ENCODE measurements around the gene CELF4.

CELF4 gene

GRCh38 chr18:37440206-37440605 is 125.4 kb downstream of the CELF4 start:
- no peak for DNase-seq (ENCODE audit: low read depth)

- no peak for DNase-seq (ENCODE audit: low read depth)
Observed at GRCh38 chr18:37438417-37439180, 127.0 kb downstream of the CELF4 start.

DNA sequence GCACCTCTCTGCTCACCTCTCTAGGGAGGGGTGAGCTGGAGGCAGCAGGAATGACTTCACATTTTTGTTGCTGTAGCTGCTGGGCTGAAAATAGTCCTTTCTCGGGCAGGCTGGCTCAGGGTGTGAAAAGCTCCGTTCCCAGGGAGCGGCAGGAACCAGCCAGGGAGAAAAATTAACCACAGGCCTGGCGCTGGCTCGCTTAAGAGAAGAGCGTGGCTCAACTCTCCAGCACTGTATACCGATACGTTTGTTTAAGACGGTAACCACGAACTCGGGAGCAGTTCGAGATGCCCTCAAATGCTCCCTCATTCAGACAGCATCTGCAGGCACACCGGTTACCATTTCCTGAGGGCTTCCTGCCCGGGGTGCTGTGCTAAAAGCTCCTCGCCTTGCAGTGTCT is 129.6 kb downstream of the CELF4 start:
- DNase-seq (ENCODE audit: low read depth), result no peak

DNA sequence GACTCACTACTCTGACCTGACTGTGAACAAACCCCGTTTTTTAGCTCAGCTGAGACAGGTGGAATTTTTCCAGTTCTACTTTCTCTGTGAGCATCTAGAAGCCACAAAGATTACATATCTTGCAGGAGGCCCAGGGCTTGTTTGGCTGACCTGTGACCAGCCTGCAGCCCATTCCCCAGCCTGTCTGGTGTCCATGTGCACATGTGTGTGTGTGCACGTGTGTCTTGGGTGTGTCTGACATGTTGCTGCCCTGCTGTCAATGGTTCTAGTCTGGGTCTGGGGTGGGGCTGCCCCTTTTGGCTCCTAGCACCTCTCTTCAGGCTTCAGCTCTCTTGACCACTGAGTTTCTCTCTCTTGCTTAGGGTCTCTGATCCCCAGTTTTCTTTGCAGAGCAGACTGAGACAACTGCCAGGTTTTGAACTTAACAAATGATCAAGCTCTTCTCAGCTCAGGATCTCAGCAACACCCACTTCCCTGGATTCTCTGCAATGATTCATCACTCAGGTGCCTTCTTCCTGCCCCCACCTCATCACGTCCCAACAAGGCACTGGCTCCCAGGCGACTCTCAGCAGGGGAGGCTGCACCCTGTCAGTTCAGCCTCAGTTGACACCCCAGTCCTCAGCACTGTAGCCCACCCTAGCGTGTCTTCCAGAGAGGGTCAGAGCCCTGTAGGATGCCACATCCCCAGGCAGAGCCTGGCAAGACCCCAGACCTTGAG is 130.3 kb downstream of the CELF4 start:
- DNase-seq (ENCODE audit: low read depth), result no peak

- no peak for DNase-seq (ENCODE audit: low read depth)
Observed at GRCh38 chr18:37434161-37434860, 131.3 kb downstream of the CELF4 start.

- DNase-seq (ENCODE audit: low read depth), result no peak
Observed at GRCh38 chr18:37432436-37433195, 133.0 kb downstream of the CELF4 start.

- no peak for DNase-seq (ENCODE audit: low read depth)
Observed at GRCh38 chr18:37430357-37431076, 135.1 kb downstream of the CELF4 start.

DNA sequence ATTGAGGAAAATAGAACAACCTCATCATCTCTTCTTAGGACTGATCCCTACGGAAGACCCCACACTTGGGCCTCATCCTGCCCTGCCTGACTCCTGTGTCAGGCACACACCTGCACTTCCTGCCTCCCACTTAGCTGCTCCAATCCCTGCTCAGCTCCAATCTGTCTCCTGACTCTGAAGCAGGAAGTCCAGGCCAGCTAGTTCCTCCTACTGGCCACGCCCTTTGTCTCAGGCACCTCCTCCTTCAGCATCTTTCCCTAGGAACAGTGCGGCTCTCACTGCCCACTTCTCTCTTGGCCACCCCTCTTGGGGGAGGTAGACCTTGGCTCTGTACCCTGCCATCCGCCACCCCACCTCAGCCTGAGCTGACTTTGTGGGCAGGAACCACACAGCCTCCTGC is 135.8 kb downstream of the CELF4 start:
- DNase-seq (ENCODE audit: low read depth), result no peak

DNA sequence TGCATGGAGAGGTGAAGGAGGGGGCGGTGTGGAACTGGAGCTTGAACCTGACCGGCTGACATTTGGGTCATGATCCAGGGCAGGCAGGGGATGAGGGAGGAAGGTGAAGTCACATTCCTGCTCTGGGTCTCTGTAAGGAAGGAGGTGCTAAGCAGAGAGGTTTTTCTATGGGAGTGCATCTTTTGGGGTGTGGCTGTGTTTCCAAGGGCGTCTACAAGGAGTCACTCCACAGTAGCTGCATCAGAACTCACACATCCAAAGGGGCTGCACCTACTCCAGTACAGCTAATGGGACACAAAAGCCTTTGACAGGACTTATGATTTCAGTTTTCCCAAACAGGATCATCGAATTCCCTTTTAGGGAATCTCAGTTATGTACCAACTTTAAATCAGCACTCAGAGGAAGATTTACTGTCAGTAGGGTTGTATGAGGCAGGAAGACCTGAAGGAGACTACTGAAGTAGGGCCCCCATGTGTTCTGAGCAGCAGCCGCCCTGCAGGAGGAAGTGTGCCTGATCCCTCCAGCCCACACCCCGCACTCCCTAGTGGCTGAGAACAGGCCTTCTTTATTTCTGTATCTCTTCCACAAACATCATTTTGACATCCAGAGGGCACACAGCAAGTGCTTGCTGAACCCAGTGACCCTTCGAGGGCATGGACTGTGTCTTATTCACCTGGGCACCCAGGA is 137.2 kb downstream of the CELF4 start:
- DNase-seq (ENCODE audit: low read depth), result no peak

DNA sequence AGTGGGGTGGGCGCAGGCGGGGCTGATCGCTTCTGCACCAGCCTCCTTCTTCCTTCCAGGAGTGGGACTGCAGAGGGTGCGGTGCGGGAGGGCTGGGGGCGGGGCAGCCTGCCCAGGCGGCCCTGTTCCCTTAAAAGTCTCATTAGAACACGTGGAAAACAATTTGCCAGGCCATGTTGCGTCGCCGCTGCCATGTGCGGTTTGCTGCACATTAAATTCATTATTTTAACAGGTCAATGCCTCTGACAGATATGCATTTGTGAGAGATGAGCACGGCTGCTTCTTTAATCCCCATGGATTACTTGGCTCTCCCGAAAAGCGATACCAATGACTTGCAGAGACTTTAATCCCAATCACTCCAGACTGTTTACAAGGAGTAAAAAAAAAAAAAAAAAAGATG is 139.0 kb downstream of the CELF4 start:
- no peak for DNase-seq (ENCODE audit: low read depth)

GRCh38 chr18:37425222-37425621 is 140.4 kb downstream of the CELF4 start:
- DNase-seq (ENCODE audit: low read depth), result no peak

- no peak for DNase-seq (ENCODE audit: low read depth)
Observed at GRCh38 chr18:37424507-37424906, 141.1 kb downstream of the CELF4 start.

- no peak for DNase-seq (ENCODE audit: low read depth)
Observed at GRCh38 chr18:37422596-37422995, 143.0 kb downstream of the CELF4 start.

DNA sequence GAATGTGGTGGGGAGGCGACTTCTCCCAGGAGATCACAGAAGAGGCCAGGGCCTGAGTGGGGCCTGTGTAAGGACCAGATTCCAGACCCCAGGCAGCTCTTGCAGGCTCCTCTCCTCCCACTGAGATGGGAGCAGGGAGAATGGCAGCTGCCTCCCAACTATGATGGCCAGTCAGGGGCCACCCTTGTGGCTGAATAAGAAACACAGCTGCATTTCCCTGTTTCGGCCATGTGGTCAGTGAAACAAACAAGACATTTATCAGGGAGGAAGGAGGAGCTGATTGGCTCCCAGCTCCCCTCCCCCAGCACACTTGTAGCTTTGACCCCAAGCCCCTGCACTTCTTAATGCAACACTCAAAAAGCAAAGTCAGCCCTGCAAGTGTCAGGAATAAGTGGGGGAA is 143.5 kb downstream of the CELF4 start:
- DNase-seq (ENCODE audit: low read depth), result no peak

DNA sequence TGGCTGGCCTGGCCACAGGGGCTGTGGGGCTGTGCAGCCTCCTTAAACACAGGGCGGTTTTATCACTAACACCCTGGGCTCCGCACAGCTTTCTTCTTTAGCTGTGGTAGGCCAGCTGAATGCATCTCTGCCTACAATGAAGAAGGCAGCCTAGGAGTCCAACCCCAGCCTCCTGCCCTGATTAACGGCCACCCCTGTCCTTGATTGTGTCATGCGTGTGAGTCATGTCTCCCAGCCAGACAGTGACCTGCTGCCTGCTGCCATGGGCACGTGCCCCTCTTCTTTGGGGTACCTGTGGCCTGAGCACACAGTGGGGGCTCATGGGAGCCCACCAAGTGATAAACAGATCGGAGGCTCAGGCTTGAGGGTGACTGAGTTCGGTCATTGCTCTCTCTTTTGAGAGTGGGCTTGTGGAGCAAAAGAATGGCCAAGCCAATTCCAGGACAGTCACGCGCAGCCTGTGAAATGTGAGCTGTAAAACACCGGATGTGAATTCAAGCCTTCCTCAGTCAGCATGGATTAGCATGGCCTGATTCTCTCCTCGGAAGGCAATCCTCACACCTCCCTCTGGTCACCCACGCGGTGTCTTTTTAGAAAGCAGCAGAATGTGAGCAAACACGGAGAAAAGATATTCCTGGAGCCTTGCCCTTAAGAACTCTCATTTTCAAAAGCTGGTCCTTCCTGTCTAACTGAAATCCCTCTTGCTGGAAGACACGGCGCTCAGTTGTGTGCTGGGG is 144.1 kb downstream of the CELF4 start:
- DNase-seq (ENCODE audit: low read depth), result no peak

DNA sequence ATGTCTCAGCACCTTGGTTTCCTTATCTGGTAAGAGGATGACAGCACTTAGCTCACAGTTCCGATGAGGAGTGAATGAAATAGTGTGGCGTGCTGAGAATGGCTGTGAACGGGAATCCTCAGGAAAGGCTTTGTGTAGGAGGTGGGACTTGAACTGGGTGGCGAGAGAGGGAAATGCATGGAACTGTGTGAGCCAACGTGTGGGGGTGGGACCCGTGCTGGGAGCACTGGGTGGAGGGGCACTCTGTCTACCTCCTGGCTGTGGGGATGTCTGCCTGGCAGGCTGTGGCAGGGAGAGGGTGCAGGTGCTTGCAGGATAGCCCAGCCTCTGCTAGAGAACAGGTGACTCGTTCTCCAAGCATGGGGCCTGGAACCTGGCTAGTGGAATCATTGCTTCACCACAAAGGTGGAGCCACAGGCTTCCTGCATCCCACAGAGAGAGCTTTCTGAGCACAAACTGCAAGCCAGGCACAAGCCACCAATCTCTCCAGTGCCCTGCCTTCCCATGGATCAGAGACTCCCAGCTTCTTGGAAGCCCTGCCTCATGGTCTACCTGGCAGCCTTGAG is 145.2 kb downstream of the CELF4 start:
- no peak for DNase-seq (ENCODE audit: low read depth)

DNA sequence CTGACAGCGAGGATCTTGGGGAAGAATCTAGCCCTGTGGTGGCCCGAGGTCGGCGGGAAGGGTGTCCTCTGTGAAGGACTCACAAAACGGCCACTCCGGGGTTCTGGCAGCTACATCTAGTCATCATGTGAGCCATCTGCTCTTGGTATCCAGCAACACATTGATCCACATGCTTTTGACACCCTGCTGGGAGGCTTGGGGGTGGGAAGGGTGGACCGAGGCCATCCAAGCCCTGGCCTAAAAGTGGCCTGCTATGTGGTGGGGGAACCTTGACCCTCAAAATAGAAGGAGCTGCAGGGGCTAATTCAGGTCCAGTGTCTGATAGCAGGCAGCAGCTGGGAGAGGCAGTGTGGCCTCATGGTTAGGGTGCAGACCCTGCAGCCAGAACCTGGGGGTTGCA is 145.7 kb downstream of the CELF4 start:
- DNase-seq (ENCODE audit: low read depth), result no peak

- no peak for DNase-seq (ENCODE audit: low read depth)
Observed at GRCh38 chr18:37419315-37419714, 146.3 kb downstream of the CELF4 start.

GRCh38 chr18:37414816-37415215 is 150.8 kb downstream of the CELF4 start:
- no peak for DNase-seq (ENCODE audit: low read depth)

GRCh38 chr18:37412829-37413228 is 152.8 kb downstream of the CELF4 start:
- no peak for DNase-seq (ENCODE audit: low read depth)
